Activated CD4-positive, alpha-beta T cell treated with anti-CD3 and anti-CD28 coated beads for 48 hours (primary cell): Measurements from ENCODE around the gene BTBD1.
A peak's percentile ranks its signal among the peaks of the same experiment; 100 is the strongest.

Source experiments
- DNase-seq: peaks from one replicate; pipeline ENCODE4 v3.0.0-alpha.2; 2020

The BTBD1 gene

DNA sequence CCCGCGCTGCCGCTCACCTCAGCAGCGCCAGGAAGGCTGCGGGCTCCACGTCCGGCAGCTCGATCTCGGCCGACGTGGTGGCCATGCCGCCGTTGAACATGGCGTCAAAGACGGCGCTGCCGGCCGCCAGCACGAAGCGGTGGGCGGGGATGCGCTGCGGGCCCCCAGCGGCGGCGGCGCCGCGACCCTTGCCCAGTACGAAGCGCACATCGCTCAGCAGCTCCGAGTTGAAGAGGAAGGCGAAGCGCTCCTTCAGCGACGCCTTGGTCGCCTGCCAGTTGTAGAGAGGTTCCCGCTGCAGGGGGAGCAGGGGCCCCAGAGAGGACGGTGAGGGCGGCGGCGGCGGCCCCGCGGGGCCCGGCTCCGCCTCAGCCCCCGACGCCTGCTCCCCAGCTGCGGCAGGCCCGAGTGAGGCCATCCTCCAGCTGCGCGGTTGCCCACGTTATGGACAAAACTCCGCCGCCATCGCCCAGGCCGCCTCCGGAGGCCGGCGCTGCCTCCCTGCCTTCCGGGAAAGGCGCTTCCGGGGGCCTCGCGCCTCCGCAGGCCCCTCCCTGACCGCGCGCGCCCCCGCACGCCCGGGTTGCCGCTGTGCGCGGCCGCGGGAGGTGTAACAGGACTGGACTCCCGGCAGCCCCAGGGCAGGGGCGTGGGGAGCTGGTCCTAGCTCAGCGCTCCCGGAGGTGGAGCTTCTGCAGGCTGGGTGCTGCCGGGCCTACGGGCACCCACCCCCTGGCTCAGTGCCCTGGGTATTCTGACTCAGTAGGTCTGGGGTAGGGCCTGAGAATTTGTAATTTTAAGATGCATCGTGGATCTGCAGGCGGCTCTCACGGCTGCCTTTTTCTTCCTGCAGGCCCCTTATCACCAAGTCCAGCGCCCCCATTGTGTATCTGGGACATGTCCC is at the start of gene BTBD1:
TSS of gene BTBD1 (minus strand) at position 519 of the 904 bp plus-strand sequence. CDS start at position 418, 101 bp downstream.
- DNase-seq: peak; percentile 94

DNA sequence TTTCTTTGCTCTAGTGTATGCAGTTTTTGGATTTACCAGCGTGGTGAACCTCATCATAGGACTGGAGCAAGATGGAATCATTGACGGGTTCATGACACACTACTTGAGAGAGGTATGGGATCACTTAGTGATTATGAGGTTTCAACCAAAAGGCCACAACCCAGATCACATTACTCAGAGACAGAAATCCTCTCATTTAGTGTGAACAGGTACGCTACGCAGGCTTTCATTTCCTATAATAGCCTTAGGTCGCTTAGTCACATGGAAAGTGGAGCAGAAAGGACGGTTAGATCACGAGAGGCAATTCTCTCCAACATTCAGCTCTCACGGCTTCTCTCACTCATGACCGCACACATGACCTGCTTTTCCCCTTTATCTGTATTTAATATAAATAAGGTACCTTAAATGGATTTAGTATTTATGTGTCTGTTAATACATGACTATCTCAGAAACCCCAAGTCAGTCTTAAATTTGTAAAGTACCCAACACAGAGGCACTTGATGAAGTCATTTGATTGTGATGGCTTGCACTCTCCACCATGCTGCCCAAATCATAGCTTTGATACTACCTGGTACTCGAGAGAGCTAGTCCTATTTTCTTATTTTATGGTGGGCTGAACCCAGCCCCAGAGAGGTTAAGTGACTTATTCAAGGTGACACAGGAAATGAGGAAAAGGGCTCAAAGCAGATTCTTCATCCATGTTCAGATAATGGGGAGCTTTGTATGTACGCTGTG is 48.9 kb upstream of the BTBD1 start:
- DNase-seq: no peak

DNA sequence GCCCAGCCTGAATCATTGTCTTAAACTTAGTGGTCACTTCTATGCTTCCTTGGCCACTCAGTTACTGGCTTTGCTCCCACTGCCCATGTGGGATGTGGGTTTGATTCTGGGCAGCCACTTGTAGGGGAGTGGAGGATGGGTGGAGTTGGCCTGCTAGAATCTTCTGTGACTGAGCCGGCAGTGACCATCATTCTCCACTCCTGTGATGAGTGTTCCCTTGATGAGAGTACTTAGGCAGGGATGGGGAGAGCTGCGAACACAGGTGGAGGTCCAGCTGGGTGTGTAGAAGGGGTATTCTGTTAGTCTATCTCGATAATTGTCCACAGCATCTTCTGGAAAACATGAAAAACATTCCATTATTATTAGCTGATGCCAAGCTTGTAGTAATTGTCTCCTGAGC is 48.4 kb upstream of the BTBD1 start:
- no peak for DNase-seq

DNA sequence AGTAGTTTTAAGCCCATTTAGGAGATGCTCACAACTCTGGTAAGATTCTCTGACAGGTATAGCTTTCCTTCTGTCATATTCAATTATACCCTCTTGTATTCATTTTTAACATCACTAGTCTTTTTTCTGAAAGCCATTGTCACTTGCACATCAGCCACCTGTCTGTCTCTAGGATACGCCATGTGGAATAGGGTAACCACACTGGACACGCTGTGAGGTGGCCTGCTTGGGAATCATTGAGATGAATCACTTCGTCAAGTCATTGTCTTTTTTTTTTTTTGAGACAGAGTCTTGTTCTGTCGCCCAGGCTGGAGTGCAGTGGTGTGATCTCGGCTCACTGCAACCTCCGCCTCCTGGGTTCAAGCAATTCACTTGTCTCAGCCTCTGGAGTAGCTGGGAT is 47.8 kb upstream of the BTBD1 start:
- no peak for DNase-seq

DNA sequence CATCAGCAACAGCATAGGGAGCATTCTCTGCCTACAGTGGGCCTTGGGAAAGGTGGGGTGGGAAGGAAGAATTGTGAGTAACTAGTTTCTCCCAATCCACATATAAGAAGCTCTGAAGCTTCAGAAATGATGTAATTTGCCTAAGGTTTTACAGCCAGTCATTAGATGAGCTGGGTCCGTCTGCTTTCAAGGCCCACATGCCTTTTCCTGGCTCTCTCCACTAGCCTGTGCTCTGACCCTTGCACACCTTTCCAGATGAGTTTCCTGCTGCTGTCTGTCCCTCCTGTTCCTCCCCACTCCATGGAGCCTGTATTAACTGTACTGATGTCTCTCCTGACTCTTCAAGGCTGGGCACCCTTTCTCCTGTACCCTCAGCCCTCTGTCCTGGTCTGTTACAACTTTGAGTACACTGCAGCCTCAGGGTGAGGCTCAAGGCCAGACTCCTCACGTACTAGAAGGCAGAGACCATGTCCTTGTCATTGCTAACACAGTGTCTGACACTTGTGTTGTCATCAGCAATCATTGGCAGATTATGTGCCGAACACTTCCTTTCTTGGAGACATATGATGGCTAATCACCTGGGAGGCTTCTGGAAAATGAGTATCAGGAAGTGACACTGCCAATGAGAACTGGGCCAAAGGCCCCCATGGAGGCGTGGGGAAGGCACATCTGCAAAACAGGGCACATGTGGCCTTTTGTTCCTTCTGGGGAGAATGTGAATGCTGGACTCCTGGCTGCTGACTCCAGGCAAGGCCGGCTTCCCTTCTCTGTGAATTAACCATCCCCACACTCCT is 47.0 kb upstream of the BTBD1 start:
- DNase-seq: no peak

DNA sequence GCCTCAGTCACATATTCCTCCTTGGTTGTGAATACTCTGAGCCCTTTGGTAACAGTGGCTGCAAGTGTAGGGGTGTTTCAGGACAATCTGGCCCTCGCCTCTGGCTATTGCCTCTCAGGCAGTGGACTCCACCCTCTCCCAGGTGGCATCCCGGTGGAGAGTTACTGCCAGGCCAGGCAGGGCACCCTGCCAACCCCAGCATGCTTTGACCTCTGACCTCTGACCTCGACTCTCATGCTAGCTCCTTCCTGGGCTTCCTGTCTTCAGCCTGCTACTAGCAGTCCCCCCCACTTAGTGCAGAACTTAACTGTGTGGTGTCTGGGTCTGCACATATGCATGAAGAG is 45.9 kb upstream of the BTBD1 start:
- DNase-seq: no peak

DNA sequence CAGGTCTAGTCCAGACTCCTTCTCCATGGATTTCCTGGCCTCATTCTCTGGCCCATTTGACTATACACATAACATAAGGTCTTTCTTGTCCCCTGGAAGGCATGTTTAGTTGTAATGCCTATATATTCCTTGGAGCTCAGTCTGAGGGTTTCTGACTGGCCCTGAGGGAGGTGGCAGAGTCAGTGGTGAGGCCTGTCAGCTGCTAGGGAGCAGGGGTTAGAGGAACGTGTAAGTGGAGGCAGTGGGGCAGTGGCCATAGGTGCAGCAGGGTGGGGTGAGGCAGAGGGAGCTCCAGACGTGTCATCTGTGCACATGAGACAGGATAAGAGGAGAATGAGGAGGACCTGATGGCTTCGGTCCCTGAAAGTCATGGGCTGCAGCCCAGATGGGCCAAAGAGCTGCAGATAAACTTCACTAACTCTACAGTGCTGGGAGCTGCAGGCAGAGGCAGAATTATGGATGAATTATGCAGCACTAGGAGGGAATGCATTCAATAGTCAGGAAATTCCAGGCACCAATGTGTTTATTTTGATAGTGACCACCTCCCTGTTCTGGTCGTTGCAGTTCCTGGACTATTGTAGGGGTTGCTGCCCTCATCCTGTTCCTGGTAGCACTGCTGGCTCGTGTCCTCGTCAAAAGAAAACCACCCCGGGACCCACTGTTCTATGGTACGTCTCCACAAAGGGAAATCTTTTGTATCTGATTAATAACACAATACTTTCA is 45.3 kb upstream of the BTBD1 start:
- no peak for DNase-seq

DNA sequence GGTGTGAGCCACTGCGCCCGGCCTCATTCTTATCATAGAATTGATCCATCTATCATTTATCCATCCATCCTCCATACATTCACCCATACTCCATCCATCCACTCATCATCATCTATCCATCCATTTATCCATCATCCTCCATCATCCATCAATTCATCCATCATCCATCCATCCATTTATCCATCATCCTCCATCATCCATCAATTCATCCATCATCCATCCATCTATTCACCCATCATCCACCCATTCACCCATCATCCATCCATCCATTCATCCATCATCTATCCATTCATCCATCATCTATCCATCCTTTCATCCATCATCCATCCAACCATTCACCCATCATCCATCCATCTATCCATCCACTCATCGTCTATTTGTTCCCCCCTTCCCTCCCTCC is 44.1 kb upstream of the BTBD1 start:
- no peak for DNase-seq

DNA sequence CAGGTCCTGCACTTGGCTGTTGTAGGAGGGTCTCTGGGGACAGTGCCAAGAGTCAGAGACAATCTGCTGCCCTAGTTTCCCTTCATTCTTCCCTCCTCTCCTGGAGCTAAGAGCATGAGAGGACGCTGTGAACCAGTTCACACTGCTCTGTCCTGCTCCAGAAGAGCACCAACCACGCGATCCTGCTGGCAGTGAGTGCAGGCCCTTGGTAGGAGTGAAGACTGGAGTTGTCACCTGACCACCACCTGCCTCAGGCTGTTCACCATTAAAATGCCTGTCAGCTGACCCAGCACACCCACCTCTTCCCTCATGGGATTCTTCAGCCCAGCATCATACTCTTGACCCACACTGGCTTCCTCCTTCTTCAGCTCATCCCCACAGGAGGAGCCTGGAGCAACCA is 43.3 kb upstream of the BTBD1 start:
- no peak for DNase-seq

DNA sequence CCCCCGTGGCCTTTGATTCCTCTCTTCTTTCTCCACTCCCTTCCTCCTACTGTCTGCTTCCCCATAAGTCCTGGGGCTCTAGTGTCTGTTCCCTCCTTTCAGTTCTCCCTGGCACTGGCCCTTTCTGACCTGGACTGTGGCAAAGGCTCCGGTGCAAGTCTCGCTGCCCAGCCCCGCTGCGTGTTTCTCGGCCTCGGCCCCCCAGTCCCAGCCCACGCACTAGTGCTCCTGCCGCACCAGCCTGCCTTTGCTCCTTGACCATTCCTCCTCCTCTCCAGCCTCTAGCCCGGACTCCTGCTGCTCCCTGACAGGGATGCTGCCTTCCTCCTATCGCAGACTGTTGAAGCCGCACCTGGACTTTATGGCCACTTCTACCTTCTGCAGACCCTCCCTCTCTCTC is 42.5 kb upstream of the BTBD1 start:
- no peak for DNase-seq

DNA sequence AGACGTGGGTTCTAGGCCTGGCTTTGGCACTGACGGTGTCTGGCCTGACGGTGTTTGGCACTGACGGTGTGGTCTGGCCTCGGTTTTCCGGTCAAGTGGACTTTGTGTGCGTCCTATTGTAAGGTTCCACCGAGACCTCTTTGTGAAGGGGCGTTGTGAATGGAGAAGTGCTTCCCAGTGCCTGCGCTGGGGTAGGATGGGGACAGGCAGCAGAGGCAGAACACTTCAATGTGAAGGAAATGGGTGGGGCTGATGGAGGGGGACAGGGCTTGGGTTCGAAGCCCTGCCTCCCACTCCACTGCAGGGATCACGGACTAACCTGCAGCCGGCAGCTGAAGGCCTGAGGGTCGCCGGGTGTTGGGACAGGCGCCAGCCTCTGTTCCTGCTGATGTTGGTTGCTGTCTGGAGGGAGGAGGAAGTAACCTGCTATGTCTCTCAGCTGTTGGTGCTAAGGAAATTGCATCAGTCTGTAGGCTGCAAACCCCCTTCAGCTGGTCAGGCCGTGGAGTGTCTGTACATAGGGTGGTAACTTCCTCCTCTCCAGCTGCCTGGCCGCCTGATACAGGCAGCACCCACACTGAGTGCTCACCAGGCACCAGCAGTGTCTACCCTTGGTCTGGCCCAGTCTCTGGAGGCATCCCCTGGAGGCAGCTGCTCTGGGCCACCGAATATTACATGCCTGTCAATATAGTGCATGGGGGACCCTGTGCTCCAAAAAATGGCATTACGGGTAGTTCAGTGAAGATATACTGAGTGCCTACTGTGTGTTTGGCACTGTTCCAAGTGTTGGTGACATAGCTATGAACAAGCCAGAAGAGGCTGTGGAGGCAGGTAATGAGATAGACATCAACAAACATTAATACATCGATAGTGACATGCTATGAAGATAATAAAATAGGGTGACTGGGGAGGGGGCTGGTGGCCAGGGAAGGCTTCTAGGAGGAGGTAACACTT is 41.5 kb upstream of the BTBD1 start:
- DNase-seq: peak; percentile 11

DNA sequence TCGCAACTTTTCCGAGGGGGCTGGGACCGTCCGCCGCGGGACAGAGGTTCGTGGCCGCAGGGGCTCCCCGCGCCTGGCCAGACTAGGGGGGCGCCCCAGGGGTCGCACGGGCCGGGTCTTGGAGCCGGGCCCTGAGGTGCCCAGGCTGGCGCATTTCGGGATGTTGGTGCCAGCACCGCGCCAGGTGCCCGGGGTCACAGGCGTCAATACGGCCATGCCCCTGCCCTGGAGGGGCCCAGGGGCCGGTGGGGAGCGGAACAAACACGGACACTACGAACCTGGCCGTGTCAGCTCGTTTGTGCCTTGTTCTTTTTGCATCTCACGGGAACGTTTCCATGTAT is 40.8 kb upstream of the BTBD1 start:
- DNase-seq: no peak

DNA sequence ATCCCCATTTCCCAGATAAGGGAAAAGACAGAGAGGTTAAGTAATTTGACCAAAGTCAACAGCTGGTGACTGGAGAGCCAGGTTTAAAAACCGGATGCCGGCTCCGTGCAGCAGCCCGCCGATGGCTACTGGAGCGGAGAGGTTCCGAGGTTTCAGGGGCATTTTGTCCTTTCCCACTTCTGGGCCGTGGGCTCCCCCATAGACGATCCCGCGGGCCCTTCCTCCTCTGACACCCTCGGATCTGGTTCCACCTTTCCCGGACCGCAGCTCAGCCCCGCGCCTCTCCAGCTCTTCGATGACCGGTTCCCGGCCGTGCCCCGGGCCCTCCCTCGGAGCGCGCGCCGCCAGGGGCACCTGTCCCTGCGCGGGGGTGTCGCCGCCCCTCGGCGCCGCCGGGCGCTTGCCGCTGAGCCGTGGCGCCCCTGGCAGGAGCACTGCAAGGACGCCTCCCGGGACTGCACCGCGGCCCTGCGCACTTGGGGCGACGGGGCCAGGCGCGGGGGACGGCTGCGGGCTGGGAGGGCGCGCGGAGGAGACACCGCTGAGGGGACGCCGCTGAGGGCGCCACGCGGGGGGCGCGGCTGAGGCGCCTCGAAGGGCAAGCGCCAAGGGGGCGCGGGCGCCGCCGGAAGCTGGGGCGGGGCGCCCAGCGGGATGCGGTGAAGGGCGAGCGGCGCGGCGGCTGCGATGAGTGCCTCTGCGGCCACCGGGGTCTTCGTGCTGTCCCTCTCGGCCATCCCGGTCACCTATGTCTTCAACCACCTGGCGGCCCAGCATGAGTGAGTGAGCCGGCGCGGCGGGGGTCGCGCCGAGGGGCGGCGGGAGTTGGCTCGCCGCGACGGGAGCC is 40.2 kb upstream of the BTBD1 start, which contains the start of gene TM6SF1:
TSS of gene TM6SF1 (plus strand) at position 652 of the 847 bp plus-strand sequence. CDS start at position 688, 36 bp downstream.
- peak; percentile 13 for DNase-seq

DNA sequence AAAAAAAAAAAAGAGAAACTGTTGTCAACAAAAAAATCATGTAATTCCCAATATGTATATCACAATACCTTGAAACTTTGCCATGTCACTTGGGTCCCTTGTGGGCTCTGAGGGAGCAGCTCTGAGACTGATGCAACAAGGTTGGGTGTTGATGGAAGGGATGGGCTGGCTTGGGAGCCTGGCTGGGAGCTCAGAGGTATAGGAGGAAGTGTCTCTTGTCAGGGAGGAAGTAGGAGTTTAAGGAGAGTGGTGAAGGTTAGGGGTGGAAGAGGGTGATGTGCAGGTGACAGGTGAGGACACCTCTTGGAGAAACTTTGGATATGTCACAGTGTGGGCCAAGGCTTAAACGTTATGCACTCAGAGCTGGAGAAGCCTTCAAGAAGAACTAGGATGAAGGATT is 38.4 kb upstream of the BTBD1 start:
- no peak for DNase-seq

DNA sequence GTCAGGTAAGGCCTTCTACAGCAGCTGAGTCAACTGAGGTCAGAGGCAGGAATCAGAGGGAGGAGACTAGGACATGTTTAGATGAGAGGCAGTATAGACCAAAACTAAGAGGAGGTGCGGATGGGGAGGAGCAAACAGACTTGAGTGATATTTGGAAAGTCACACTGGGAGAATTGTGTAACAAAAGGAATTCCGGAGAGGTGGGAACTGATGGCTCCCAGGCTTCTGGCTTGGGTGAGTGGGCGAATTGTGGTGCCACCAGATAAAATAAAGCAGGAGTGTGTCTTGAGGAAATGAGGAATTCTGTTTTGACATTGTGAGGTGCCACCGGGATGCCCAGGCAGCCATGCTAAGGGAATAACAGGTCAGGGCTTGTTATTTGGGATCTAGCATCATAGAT is 37.1 kb upstream of the BTBD1 start:
- DNase-seq: no peak

DNA sequence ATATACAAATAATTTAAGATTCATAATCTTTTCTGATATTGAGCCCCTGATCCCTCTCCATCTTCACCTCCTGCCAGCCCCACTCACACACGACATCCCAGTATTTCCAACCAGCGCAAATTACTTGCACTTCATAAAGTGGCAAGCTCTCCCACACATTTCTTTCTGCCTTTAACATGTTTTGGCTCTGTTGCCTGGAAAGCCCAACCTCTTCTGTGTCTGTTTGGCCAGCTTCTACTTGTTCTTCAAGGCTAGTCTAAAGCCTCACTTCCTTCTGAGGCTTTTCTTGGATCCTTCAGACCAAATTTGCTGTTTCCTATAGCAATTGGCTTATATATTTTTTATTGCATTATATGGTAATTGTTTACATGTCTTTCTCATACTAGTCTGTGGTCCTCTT is 35.3 kb upstream of the BTBD1 start:
- DNase-seq: no peak

DNA sequence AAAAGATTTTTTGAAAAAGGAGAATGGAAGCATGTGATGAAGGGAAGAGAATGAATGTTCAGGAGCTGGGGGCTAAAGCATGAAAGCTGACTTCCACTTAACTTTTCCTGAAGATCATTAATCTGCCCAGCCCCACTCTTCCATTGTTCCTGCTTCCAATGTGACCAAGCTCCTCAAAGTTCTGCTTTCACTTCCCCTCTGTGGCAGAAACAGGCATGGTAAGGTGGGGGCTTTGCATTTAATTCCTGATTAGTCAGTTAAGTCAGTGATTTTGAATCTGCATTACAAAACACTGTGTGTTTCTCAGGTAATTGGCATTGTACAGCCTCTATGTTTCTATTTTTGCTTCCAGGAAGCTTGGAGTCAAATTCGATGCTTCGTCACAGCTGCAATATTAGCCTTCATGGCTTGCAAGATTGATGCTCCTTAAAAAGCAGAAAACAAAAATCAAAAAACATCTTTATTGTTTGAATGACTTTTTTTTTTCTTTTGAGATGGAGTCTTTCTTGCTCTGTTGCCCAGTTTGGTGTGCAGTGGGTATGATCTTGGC is 33.1 kb upstream of the BTBD1 start:
- no peak for DNase-seq

DNA sequence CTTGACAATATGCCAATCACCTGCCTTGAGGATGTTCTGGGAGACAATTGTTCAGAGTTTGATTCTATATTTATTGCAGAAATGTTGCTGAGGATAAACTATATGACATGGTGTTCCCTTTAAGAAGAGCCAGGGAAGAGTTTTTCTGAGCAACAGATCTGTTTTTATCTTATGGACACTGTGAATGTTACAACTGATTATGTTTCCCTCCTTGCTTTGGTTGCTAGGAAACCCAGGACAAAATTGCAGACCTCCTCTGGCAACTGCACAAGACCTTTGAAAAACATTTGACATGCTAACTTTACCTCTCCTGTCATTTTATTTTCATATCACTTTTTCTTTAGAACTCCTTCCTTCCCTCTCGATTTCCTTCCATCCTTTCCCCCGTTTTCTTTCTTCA is 32.2 kb upstream of the BTBD1 start:
- no peak for DNase-seq

DNA sequence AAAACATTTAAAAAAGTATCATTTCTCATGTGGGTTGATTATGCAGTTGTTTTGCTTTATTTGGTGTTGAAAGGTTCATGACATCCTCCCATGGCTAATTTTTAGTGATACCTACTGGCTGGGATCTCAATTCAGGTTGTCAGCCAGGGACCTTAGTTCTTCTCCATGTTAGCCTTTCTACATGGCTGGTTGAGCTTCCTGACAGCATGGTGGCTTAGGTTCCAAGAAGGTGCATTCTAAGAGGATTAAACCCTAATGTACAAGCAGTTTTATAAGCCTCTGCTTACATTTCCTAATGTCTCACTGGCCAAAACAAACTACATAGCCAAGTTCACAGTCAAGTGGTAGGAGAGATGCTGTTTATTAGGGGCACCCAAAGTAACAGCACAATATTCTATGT is 31.0 kb upstream of the BTBD1 start:
- no peak for DNase-seq

DNA sequence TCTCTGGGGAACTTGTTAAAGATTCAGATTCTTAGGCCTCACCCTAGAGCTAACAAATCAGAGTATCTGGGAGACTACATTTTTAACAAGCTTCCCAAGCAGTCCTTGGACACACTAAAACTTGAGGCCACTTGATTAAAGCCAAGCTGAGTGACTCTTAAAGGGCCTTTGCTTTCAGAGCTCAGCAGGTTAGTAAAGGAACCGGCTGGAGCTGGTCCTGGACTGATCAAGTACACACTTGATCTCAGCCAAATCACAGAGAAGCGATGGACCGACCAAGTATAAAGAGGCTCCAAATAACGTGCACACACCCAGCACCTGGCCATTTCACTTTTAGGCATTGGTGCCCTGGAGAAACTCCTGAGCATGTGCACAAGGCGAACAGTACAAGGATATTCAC is 27.5 kb upstream of the BTBD1 start:
- DNase-seq: no peak
